ENCODE results near the gene KRT79. TPM values are rescaled to one million over a fixed set of nuclear protein-coding genes. Genes with fewer than 3 reads are reported as not detected.

KRT79 gene
- total RNA-seq, 2 experiments from 2014 or later = not detected

DNA sequence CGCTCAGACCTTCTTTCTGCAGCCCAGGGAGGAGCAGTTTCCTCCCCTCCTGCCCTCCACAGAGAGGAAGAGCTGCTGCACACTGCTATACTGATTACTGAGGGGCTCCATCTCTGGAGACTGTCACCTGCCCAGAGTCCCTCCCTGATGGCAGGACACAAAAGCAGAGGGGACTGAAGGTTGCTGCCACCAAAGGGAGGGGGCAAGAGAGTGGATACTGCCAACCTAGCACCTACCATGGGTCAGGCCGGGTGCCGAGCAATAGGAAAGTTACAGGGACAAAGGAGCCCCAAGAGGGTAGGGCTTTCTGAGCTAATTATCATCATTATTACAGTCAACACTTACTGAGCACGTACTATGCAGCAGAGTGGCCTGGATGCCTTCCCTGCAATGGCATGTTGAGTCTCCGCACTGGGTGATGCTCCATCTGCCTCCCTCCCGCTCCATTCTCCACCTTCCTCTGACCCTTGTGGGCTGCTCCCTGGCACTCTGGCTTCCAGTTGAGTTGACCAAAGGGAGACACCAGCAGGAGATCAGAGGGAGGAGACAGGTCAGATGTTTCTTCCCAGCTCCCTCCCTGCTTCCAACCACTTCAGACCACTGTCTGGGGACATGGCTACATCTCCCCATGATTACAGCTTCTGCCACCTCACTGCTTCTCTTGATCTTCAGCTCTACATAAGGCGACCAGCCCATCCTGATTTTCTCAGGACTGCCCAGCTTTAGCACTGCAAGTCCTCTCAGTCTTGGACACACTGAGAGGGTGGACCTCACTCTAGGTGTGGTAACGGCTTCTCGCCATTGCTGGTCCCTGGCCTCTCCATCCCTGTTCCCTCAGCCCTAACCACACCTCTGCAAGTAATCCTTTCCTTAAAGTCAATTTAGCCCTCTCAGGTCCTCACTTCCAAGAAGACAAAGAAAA is 2.6 kb upstream of the KRT79 start:
- H3K27me3 Mint-ChIP-seq = peaks cover 6% of the 10 kb centered on the region
- CTCF ChIA-PET = no interaction called here
- DNase-seq = no peak
- POLR2A ChIA-PET = no interaction called here
- no peaks in the 10 kb centered on the region for H3K36me3 Mint-ChIP-seq (ENCODE audit: low read depth)
- H3K4me1 Mint-ChIP-seq = peaks cover 19% of the 10 kb centered on the region
- H3K27ac Mint-ChIP-seq = peak overlapping the region; percentile 22
- no peak overlapping the region for H3K4me3 Mint-ChIP-seq
- no peaks in the 10 kb centered on the region for H3K9me3 Mint-ChIP-seq

DNA sequence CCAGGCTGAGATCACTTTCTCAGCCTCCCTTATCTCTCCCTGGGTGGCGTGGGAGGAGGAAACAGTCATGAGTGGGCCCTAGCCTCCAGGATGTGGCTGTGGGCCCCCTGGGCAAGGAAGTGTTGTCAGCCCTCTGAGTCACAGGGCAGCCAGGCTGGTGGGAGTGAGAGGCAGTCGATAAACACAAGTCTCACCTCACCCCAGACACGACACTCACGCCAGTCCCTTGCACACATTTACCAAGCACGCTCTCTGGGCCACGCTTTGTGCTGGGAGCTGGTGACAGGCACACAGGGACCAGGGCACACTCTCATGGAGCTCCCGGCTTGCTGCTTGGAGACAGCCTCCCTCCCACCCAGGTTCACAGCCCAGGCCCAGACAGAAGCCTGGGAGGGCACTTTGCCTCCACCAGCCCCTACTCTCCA is 1.9 kb upstream of the KRT79 start:
- ChIA-PET CTCF (no interaction called here), POLR2A (no interaction called here)
- H3K4me1 Mint-ChIP-seq = peaks cover 19% of the 10 kb centered on the region
- peaks cover 4% of the 10 kb centered on the region for H3K27me3 Mint-ChIP-seq
- no peaks in the 10 kb centered on the region for H3K9me3 Mint-ChIP-seq
- H3K27ac Mint-ChIP-seq = peak overlapping the region; percentile 22
- H3K36me3 Mint-ChIP-seq (ENCODE audit: low read depth) = no peaks in the 10 kb centered on the region
- peak; percentile 43 for DNase-seq
- no peak overlapping the region for H3K4me3 Mint-ChIP-seq

DNA sequence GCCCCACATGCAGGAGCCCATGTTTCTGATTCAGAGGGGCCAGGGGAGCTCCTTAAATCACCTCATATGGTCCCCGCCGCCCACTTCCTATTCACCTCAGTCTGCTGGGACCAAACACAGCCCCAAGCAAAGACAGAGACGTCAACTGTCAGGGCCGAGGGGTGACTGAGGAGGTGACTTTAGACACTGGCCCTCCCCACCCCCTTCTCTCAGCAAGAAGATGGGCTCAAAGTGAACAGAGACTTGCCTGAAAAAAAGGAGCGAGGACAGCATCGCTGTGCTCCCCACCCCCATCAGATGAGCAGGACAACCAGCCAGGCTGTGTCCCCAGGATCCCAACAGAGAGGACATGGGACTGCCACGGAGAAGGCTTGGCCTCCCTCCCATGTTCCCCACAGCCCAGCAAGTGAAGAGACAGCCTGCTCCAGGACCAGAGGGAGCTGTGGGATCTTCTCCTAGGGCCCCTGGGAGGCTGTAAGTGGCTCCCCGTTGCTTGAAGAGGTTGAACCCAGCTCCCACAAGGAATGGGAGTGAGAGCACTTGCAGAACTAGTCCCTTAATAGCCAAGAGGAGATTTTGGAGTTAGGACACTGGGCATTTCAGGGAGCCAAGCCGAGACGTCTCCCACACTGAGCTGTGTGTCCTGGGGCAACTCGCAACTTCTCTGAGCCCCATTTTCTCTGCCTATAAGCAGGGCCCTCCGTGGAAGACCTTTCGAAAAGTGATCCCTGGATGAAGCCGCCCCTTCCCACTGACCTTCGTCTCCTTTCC is 1.3 kb upstream of the KRT79 start:
- ChIA-PET CTCF (no interaction called here), POLR2A (no interaction called here)
- no peaks in the 10 kb centered on the region for H3K36me3 Mint-ChIP-seq (ENCODE audit: low read depth)
- H3K9me3 Mint-ChIP-seq = no peaks in the 10 kb centered on the region
- DNase-seq = no peak
- no peak overlapping the region for H3K4me3 Mint-ChIP-seq
- H3K27me3 Mint-ChIP-seq = peaks cover 4% of the 10 kb centered on the region
- H3K27ac Mint-ChIP-seq = peak overlapping the region; percentile 22
- peaks cover 19% of the 10 kb centered on the region for H3K4me1 Mint-ChIP-seq

DNA sequence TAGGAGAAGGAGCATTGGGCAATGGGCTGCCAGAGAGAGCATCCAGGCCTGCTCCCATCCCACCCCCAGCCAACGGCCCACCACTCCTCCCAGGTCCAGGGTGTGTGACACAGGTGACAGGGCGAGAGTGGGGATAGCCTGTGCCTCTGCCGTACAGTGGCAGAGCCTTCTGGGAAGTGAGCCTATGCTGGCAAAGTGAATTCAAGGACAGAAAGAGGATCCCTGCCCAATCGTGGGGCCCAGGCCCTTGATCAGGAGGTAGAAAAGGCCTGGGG is 553 bp upstream of the KRT79 start:
- Mint-ChIP-seq H3K27ac (no peak overlapping the region), H3K4me3 (no peak overlapping the region), H3K4me1 (peaks cover 19% of the 10 kb centered on the region), H3K36me3 (ENCODE audit: low read depth) (no peaks in the 10 kb centered on the region), H3K27me3 (peaks cover 8% of the 10 kb centered on the region), H3K9me3 (no peaks in the 10 kb centered on the region)
- ChIA-PET POLR2A (no interaction called here), CTCF (no interaction called here)
- DNase-seq = no peak

DNA sequence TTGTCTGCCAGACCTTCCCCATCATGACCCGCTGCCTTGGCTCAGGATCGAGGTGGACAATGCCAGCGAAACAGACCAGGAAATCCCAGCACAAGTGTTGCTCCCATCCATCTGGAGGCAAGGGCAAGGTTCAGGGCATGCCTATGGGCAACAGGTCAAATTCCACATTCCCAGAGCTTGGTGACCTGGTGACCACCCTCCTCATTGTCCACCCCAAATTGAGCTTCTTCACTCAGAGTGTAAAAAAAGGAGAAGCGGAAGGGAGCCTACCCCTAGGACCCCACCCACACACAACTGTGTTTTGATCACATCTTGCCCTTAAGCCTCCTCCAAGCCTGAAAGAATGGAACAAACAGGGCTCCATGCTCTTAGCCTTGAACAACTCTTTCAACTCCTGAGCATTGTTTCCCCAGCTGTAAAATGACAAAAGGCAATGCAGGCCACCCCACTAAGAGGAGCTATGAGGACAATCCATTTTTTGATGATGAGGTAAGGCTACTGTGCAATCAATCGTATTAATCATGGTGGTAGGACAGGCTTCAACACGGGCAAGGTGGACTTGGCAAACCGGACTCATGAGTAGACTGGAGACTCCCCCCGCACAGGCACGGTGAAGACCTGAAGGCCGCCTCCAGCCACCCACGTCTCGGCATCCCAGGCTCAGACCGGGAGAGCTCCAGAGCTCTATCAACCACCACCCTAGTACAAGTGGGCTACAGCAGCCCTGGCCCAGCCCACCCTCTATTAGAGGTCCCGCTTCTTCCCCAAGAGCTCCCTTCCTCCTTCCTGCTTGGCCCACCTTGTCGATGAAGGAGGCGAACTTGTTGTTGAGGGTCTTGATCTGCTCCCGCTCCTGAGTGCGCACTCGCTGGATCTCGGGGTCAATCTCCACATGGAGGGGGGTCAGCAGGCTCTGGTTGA is 866 bp downstream of the KRT79 start:
- Mint-ChIP-seq H3K36me3 (ENCODE audit: low read depth) (no peaks in the 10 kb centered on the region), H3K27me3 (peaks cover 5% of the 10 kb centered on the region), H3K4me1 (peaks cover 19% of the 10 kb centered on the region), H3K9me3 (no peaks in the 10 kb centered on the region), H3K4me3 (no peak overlapping the region), H3K27ac (no peak overlapping the region)
- ChIA-PET CTCF (no interaction called here), POLR2A (no interaction called here)
- no peak for DNase-seq

DNA sequence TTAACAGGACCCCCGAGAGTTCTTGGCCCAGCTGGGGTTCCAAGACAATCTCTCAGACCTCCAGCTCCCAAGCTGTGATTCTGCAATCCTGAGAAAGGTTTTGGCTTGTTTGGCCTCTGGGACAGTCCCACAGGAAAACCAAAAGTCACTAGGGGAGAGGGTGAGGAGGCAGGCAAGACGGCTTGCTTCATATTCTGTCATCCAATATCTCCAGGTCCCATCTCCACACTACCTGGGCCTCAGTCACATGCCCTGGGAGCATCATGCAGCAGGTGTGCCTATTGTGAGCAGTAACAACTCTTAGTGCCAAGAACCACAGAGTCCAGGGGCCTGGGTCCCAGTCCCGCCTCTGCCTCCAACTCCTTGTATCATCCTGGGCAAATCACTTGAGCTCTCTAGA is 1.7 kb downstream of the KRT79 start:
- DNase-seq = no peak
- Mint-ChIP-seq H3K9me3 (no peaks in the 10 kb centered on the region), H3K4me1 (peaks cover 19% of the 10 kb centered on the region), H3K36me3 (ENCODE audit: low read depth) (no peaks in the 10 kb centered on the region), H3K27ac (no peak overlapping the region), H3K27me3 (peaks cover 5% of the 10 kb centered on the region), H3K4me3 (no peak overlapping the region)
- CTCF ChIA-PET = no interaction called here
- POLR2A ChIA-PET = no interaction called here

DNA sequence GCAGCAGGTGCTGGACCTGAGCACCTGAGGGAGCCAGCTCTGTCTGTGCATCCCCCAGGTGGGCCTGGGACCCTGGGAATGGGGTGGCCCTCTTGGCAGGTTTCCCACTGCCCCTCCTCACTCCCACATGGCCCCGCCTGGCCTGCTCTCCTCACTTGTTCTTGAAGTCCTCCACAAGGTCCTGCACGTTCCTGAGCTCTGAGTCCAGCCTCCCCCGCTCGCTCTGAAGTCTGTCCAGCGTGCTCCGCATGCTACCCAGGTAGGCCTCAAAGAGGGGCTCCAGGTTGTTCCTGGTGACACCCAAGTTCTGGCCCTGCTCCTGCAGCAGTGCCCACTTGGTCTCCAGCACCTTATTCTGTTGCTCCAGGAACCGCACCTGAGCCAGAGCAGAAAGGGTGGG is 2.9 kb downstream of the KRT79 start:
- Mint-ChIP-seq H3K27me3 (peaks cover 5% of the 10 kb centered on the region), H3K36me3 (ENCODE audit: low read depth) (no peaks in the 10 kb centered on the region), H3K4me1 (peaks cover 9% of the 10 kb centered on the region), H3K9me3 (no peaks in the 10 kb centered on the region), H3K4me3 (no peak overlapping the region), H3K27ac (no peak overlapping the region)
- no peak for DNase-seq
- POLR2A ChIA-PET = no interaction called here
- CTCF ChIA-PET = interaction anchor here (0.5 kb wide), 1 partner anchor 1299 kb away, joined by 3 read pairs; no protein-coding TSS in a partner anchor

DNA sequence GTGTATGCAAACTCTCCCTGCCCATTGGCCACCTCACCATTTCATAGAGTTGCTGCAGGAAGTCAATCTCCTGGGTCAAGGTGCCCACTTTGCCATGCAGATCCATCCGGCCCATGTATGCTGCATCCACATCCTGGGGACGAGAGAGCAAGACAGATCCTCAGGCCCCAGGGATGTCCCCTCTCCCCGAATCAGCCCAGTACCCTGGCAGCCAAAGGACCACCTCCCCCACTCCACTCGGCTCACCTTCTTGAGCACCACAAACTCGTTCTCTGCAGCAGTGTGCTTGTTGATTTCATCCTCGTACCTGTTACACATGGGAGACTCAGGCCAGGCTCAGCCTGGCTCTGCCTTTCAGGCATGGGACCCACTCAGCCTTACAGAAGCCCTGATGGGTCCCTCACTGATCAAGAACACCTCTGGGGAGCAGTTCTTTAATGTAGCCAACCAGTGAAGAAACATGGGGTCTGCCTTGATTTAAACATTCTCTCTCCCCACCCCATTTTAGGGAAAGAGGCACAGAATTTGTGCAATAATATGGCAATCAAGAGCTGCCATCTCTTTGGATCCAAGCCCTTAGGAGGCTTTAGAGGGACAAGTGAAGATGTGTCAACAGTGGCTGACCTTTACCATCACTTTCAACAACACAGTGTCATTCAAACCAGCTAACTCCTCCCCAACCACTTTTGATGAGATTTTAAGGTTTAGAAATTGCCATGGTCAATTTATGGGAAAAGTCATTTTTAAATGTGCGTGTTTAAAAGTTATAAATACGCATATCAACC is 3.9 kb downstream of the KRT79 start:
- Mint-ChIP-seq H3K9me3 (no peaks in the 10 kb centered on the region), H3K27ac (no peak overlapping the region), H3K4me1 (no peaks in the 10 kb centered on the region), H3K27me3 (peaks cover 5% of the 10 kb centered on the region), H3K4me3 (no peak overlapping the region), H3K36me3 (ENCODE audit: low read depth) (no peaks in the 10 kb centered on the region)
- ChIA-PET CTCF (no interaction called here), POLR2A (no interaction called here)
- DNase-seq = no peak

DNA sequence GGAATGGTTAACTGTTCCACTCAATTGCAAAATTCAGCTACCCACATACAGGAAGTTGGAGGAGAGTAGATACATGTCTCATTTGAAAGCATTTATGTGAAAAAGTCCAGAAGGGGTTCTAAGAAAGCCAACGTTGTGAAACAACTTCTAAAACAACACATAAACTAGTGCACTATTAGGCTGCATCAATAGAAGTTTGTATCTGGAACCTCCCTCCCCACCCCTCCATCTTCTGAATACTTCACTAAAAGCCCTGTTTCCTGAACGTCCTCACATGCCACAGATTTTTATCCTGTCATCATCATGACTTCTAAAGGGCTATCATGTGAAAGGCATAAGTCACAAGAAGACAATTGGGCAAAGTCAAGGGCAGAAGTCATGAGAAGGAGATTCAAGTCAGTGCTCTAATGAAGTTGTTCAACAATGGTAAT is 5.5 kb downstream of the KRT79 start:
- no peaks in the 10 kb centered on the region for H3K9me3 Mint-ChIP-seq
- H3K27me3 Mint-ChIP-seq = peaks cover 5% of the 10 kb centered on the region
- H3K4me1 Mint-ChIP-seq = no peaks in the 10 kb centered on the region
- no peak for DNase-seq
- ChIA-PET CTCF (interaction anchor here (0.6 to 1.6 kb wide), 2 partner anchors 51 to 59 kb away, joined by 4 read pairs; no protein-coding TSS in a partner anchor), POLR2A (no interaction called here)
- H3K36me3 Mint-ChIP-seq (ENCODE audit: low read depth) = no peaks in the 10 kb centered on the region
- H3K27ac Mint-ChIP-seq = no peak overlapping the region
- H3K4me3 Mint-ChIP-seq = no peak overlapping the region

DNA sequence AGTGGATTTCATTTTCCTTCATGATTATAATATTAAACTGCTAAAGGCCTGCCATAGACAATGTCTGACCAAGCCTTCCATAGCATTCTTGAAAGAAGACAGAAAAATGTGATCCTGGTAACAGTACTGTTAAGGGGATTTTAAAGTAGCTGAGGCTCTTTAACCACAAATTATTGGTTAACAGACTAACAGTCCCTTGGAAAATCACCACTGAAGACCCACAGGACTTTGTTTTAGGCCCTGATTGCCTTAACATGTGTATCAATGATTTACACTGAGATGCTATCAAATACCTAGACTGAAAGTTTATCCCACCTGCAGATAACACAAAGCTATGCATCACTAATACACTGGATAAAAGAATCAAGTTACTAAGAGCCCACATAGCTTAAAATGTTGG is 6.0 kb downstream of the KRT79 start:
- ChIA-PET POLR2A (no interaction called here), CTCF (interaction anchor here (0.6 to 1.6 kb wide), 2 partner anchors 52 to 60 kb away, joined by 4 read pairs; no protein-coding TSS in a partner anchor)
- no peaks in the 10 kb centered on the region for H3K36me3 Mint-ChIP-seq (ENCODE audit: low read depth)
- peaks cover 5% of the 10 kb centered on the region for H3K27me3 Mint-ChIP-seq
- H3K9me3 Mint-ChIP-seq = no peaks in the 10 kb centered on the region
- H3K4me3 Mint-ChIP-seq = no peak overlapping the region
- no peak for DNase-seq
- no peak overlapping the region for H3K27ac Mint-ChIP-seq
- no peaks in the 10 kb centered on the region for H3K4me1 Mint-ChIP-seq

DNA sequence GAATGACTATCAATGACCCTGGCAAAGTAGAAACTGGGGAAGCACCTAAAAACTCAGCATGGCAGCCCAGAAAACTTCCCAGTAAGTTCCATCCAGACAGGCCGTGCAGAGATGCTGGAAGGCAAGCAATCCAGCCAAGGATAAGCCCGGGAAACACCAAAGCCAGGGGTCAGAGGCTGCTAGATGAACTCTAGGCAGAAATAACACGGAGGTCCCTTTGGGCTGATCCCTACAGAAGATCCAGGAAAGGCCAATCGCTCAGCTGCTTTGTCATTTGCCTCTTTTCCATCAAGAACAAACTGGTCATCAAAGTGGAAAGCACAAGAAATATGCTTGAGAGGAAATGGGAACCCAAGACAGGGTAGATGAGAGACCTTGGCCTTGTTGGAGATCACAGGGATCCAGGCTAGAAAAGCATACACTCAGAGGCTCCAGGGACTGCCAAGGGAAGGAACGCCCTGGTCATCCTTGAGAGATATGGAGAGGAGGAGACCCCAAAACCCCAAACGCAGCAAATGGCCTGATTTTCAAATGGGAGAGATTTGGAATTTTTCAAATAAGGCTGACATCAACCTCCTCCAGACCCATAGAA is 6.5 kb downstream of the KRT79 start:
- H3K27ac Mint-ChIP-seq = no peak overlapping the region
- H3K36me3 Mint-ChIP-seq (ENCODE audit: low read depth) = no peaks in the 10 kb centered on the region
- ChIA-PET POLR2A (no interaction called here), CTCF (no interaction called here)
- peaks cover 5% of the 10 kb centered on the region for H3K27me3 Mint-ChIP-seq
- DNase-seq = no peak
- no peak overlapping the region for H3K4me3 Mint-ChIP-seq
- H3K9me3 Mint-ChIP-seq = no peaks in the 10 kb centered on the region
- no peaks in the 10 kb centered on the region for H3K4me1 Mint-ChIP-seq

Measured in activated CD4-positive, alpha-beta memory T cell treated with anti-CD3 and anti-CD28 coated beads, Interleukin-2, amount 10 ng/mL, durations not matched to agents 7 days and 5 days (primary cell).